HG03520 (cell line): ENCODE data around the gene SCN8A.
"Not testable (repeated sequence)": the region's sequence is repeated elsewhere in the genome, so short reads cannot be mapped to it uniquely, and the experiment has no call there.

Experiments
- ATAC-seq: cut with Tn5 transposase; IDR thresholded peaks from one replicate; pipeline ENCODE4 v1.9.1; 2021; ENCODE audit warnings: mild to moderate bottlenecking, moderate library complexity; ENCODE audit not compliant: unreplicated experiment

Gene SCN8A

GRCh38 chr12:51759695-51760094 is 168.7 kb downstream of the SCN8A start:
- ATAC-seq = no peak

- ATAC-seq = no peak
These were observed 169.2 kb downstream of the SCN8A start for GRCh38 chr12:51760231-51760630.

- no peak for ATAC-seq
These were observed 172.7 kb downstream of the SCN8A start for GRCh38 chr12:51763743-51764142.

- no peak for ATAC-seq
These were observed 175.1 kb downstream of the SCN8A start for GRCh38 chr12:51766067-51766676.

GRCh38 chr12:51771008-51771407 is 180.0 kb downstream of the SCN8A start:
- no peak for ATAC-seq

- no peak for ATAC-seq
These were observed 182.3 kb downstream of the SCN8A start for GRCh38 chr12:51773145-51773869.

GRCh38 chr12:51774933-51775332 is 183.9 kb downstream of the SCN8A start:
- ATAC-seq = no peak

GRCh38 chr12:51777457-51777856 is 186.4 kb downstream of the SCN8A start:
- no peak for ATAC-seq

GRCh38 chr12:51777973-51778372 is 186.9 kb downstream of the SCN8A start:
- no peak for ATAC-seq

- ATAC-seq = no peak
These were observed 188.8 kb downstream of the SCN8A start for GRCh38 chr12:51779876-51780275.

- no peak for ATAC-seq
These were observed 193.7 kb downstream of the SCN8A start for GRCh38 chr12:51784688-51785087.

- no peak for ATAC-seq
These were observed 194.9 kb downstream of the SCN8A start for GRCh38 chr12:51785906-51786305.

- ATAC-seq = no peak
These were observed 197.8 kb downstream of the SCN8A start for GRCh38 chr12:51788876-51789275.

GRCh38 chr12:51792417-51792816 is 201.4 kb downstream of the SCN8A start:
- no peak for ATAC-seq

- ATAC-seq = no peak
These were observed 202.2 kb downstream of the SCN8A start for GRCh38 chr12:51793201-51793600.

GRCh38 chr12:51797301-51797700 is 206.3 kb downstream of the SCN8A start:
- no peak for ATAC-seq

- ATAC-seq = not testable (repeated sequence)
These were observed 207.0 kb downstream of the SCN8A start for GRCh38 chr12:51798051-51798450.

GRCh38 chr12:51798501-51798900 is 207.5 kb downstream of the SCN8A start:
- no peak for ATAC-seq

GRCh38 chr12:51801027-51801426 is 210.0 kb downstream of the SCN8A start:
- no peak for ATAC-seq

- no peak for ATAC-seq
These were observed 215.9 kb downstream of the SCN8A start for GRCh38 chr12:51806896-51807295.

GRCh38 chr12:51809193-51809592 is 218.2 kb downstream of the SCN8A start:
- ATAC-seq = no peak
